NT2/D1 (cell line): ENCODE data around the gene FKBP5.

Experiments
- SUZ12 ChIP-seq: IDR thresholded peaks from 2 replicates; pipeline ENCODE4 v1.6.1; 2011; ENCODE audit not compliant: insufficient read length, insufficient read depth; ENCODE audit errors: extremely low read depth
- ZNF274 ChIP-seq: IDR thresholded peaks from 2 replicates; pipeline ENCODE4 v1.6.1; 2011; ENCODE audit warnings: mild to moderate bottlenecking, low read depth, low read length

DNA sequence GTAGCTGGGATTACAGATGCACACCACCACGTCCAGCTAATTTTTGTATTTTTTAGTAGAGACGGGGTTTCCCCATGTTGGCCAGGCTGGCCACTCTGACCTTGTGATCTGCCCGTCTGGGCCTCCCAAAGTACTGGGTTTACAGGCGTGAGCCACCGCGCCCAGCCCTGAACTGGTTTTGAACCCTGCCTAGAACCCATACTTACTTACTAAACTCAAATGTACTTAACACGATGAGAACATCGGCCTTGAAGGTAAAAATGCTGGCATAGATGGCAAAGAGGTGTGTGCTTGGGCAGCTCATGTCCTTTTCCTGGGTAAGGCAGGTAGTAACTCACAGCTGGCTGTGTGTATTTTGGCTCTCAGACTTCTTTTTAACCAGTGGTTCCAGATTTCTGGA is 44.9 kb upstream of the FKBP5 start:
- TF ChIP-seq ZNF274: no peak
- TF ChIP-seq SUZ12: no peak
